OCI-LY7 (cell line): ENCODE data around the gene DPF3. TPM values are rescaled to one million over a fixed set of nuclear protein-coding genes. Genes with fewer than 3 reads are reported as not detected.

ENCODE experiments used
- BruUV-seq: library from RNA; stranded (reverse); fragments of 400-500 nt; replicated peaks from 2 replicates; lab custom pipeline; 2021; lab: Mats Ljungman, UMichigan
- CTCF ChIA-PET: fragments of 300-600 bp; sonication (Branson Sonifier 250); formaldehyde crosslinking; loops from one replicate; lab custom pipeline; 2022; ENCODE audit warnings: antibody characterized with exemption; ENCODE audit not compliant: unreplicated experiment; lab: Charles Lee
- POLR2A ChIA-PET: fragments of 300-600 bp; sonication (Branson Sonifier 250); formaldehyde crosslinking; loops from one replicate; lab custom pipeline; 2022; ENCODE audit warnings: antibody characterized with exemption; lab: Charles Lee
- DNase-seq: peaks from one replicate; pipeline ENCODE4 v3.0.0-alpha.2; 2015; ENCODE audit warnings: low spot score
- H2AFZ ChIP-seq: fragments of 200-600 bp; sonication (generic), shearing (Covaris generic); 2 replicates; pipeline ENCODE4 v1.6.1; 2014; ENCODE audit warnings: mild to moderate bottlenecking, antibody characterized with exemption, low read length, moderate library complexity
- H3K27ac ChIP-seq: fragments of 200-600 bp; sonication (generic); 2 replicates; pipeline ENCODE4 v1.5.1; 2014; ENCODE audit warnings: mixed run types, low read depth, mild to moderate bottlenecking, moderate library complexity, low read length, inconsistent platforms; ENCODE audit not compliant: poor library complexity, severe bottlenecking
- H3K36me3 ChIP-seq: fragments of 200-600 bp; sonication (generic); 2 replicates; pipeline ENCODE4 v1.6.1; 2014; ENCODE audit warnings: mild to moderate bottlenecking, antibody characterized with exemption, low read length, moderate library complexity, mixed read lengths; ENCODE audit not compliant: insufficient read depth
- H3K4me1 ChIP-seq: fragments of 200-600 bp; sonication (generic); 2 replicates; pipeline ENCODE4 v1.5.1; 2014; ENCODE audit warnings: mild to moderate bottlenecking, low read length; ENCODE audit not compliant: insufficient read depth, poor library complexity, severe bottlenecking
- H3K4me2 ChIP-seq: fragments of 200-600 bp; sonication (generic); 2 replicates; pipeline ENCODE4 v1.6.1; 2014; ENCODE audit warnings: mild to moderate bottlenecking, low read length
- H3K4me3 ChIP-seq: fragments of 200-600 bp; sonication (generic); 2 replicates; pipeline ENCODE4 v1.5.1; 2014; ENCODE audit warnings: mild to moderate bottlenecking, low read depth, low read length; ENCODE audit not compliant: poor library complexity, severe bottlenecking
- H3K79me2 ChIP-seq: fragments of 200-600 bp; sonication (generic); 2 replicates; pipeline ENCODE4 v1.6.1; 2016; ENCODE audit warnings: low read depth, mild to moderate bottlenecking, low read length, moderate library complexity, mixed read lengths; ENCODE audit not compliant: insufficient read depth
- H3K9me2 ChIP-seq: fragments of 200-600 bp; sonication (generic); 2 replicates; pipeline ENCODE4 v1.6.1; 2016; ENCODE audit warnings: mild to moderate bottlenecking, low read length, mixed read lengths; ENCODE audit not compliant: insufficient read depth
- H3K9me3 ChIP-seq: fragments of 200-600 bp; sonication (generic); 2 replicates; pipeline ENCODE4 v1.6.1; 2014; ENCODE audit warnings: mild to moderate bottlenecking, mixed run types, low read length, mixed read lengths
- H4K20me1 ChIP-seq: fragments of 200-600 bp; sonication (generic); 2 replicates; pipeline ENCODE4 v1.6.1; 2014; ENCODE audit warnings: mild to moderate bottlenecking, antibody characterized with exemption, low read length, moderate library complexity, mixed read lengths; ENCODE audit not compliant: insufficient read depth
- CTCF ChIP-seq: fragments of 200-600 bp; sonication (generic); conservative IDR thresholded peaks from 2 replicates; pipeline ENCODE4 v1.5.1; 2014; ENCODE audit warnings: mild to moderate bottlenecking, antibody characterized with exemption, low read length, moderate library complexity, mixed read lengths
- EZH2phosphoT487 ChIP-seq: fragments of 200-600 bp; sonication (generic); IDR thresholded peaks from 2 replicates; pipeline ENCODE4 v1.6.1; 2018; ENCODE audit warnings: low read depth, borderline replicate concordance, mild to moderate bottlenecking, mixed run types, antibody characterized with exemption, low read length, moderate library complexity, mixed read lengths
- intact Hi-C: fragments of 100-400 bp; cut with micrococcal nuclease; formaldehyde crosslinking; loops from one replicate; pipeline ENCODE4 v1.10.0; 2022; ENCODE audit not compliant: unreplicated experiment
- total RNA-seq, 2 experiments: library from RNA; depleted of rRNA in 1 of 2; stranded (reverse); fragments of >200 nt in 1 of 2; shearing (Covaris generic) in 1 of 2; gene quantifications; 2 replicates each; pipeline ENCODE4 v1.2.3, GENCODE V29; 2014 to 2022

Gene DPF3
- total RNA-seq, 2 experiments from 2014 or later: 0.42 TPM; not detected in 1

GRCh38 chr14:72618424-72618823, 275.5 kb downstream of the DPF3 start:
- Histone ChIP-seq H3K4me2 (no peak overlapping the region), H3K79me2 (no peaks in the 10 kb centered on the region), H3K9me3 (no peaks in the 10 kb centered on the region), H3K9me2 (no peaks in the 10 kb centered on the region), H2AFZ (no peak overlapping the region), H3K4me3 (no peak overlapping the region), H3K4me1 (no peaks in the 10 kb centered on the region), H3K27ac (no peak overlapping the region), H4K20me1 (no peaks in the 10 kb centered on the region), H3K36me3 (no peaks in the 10 kb centered on the region)
- intact Hi-C loops: no loop called here
- CTCF ChIA-PET: no interaction called here
- no TSS peak for BruUV-seq
- POLR2A ChIA-PET: no interaction called here
- TF ChIP-seq EZH2phosphoT487: no peak
- no peak for TF ChIP-seq CTCF
- no peak for DNase-seq

GRCh38 chr14:72617391-72618031, 276.4 kb downstream of the DPF3 start:
- Histone ChIP-seq H3K79me2 (no peaks in the 10 kb centered on the region), H4K20me1 (no peaks in the 10 kb centered on the region), H3K27ac (no peak overlapping the region), H3K4me2 (no peak overlapping the region), H3K9me3 (no peaks in the 10 kb centered on the region), H3K36me3 (no peaks in the 10 kb centered on the region), H2AFZ (no peak overlapping the region), H3K9me2 (no peaks in the 10 kb centered on the region), H3K4me3 (no peak overlapping the region), H3K4me1 (no peaks in the 10 kb centered on the region)
- no TSS peak for BruUV-seq
- intact Hi-C loops: no loop called here
- ChIA-PET CTCF (no interaction called here), POLR2A (no interaction called here)
- no peak for DNase-seq
- TF ChIP-seq CTCF (no peak), EZH2phosphoT487 (no peak)

- no peak overlapping the region for H2AFZ ChIP-seq
- no peaks in the 10 kb centered on the region for H3K9me2 ChIP-seq
- no peak overlapping the region for H3K4me3 ChIP-seq
- no peak overlapping the region for H3K4me2 ChIP-seq
- CTCF ChIA-PET: no interaction called here
- intact Hi-C loops: no loop called here
- no peaks in the 10 kb centered on the region for H3K9me3 ChIP-seq
- no peaks in the 10 kb centered on the region for H3K79me2 ChIP-seq
- BruUV-seq: no TSS peak
- no peaks in the 10 kb centered on the region for H3K4me1 ChIP-seq
- H3K36me3 ChIP-seq: no peaks in the 10 kb centered on the region
- POLR2A ChIA-PET: no interaction called here
- TF ChIP-seq CTCF: no peak
- no peak for TF ChIP-seq EZH2phosphoT487
- DNase-seq: no peak
- no peaks in the 10 kb centered on the region for H4K20me1 ChIP-seq
- H3K27ac ChIP-seq: no peak overlapping the region
Measured at GRCh38 chr14:72616811-72617210, 277.1 kb downstream of the DPF3 start.
